ENCODE data around the gene ZNF664. TPM values are rescaled to one million over a fixed set of nuclear protein-coding genes. Genes with fewer than 3 reads are reported as not detected.

Gene ZNF664
- 57.8 and 60.9 TPM in 2 replicates for total RNA-seq (2013; cell fraction: nucleolus; rRNA removed)
- 22.4 and 26.6 TPM in 2 replicates for total RNA-seq (2014; rRNA removed)
- total RNA-seq (2014; rRNA removed; fragmentation: Illumina TruSeq; extraction: Trizol) = 45.1 and 47.8 TPM in 2 replicates
- 51.0 and 59.3 TPM in 2 replicates for total RNA-seq (2021)
- 17.2 TPM for polyA plus RNA-seq (2011; ENCODE audit: low read depth)
- 53.2 and 67.8 TPM in 2 replicates for polyA plus RNA-seq (2011; rRNA removed)
- 29.8 and 30.4 TPM in 2 replicates for polyA plus RNA-seq (2011; cell fraction: cytosol; rRNA removed)
- polyA plus RNA-seq (2011; cell fraction: nucleus; rRNA removed) = 39.7 and 43.6 TPM in 2 replicates
- 26.4 and 27.4 TPM in 2 replicates for polyA plus RNA-seq (2012)
- 65.6 and 70.4 TPM in 2 replicates for polyA plus RNA-seq (2014; fragmentation: Illumina TruSeq; extraction: Trizol)
- 1 to 10 TPM; 1.8 to 8.5 TPM for polyA plus RNA-seq (2014; fragmentation: Nextera tagmentation; extraction: Ambion mirVana)
- polyA plus RNA-seq (2014; rRNA removed) = 30.0 and 39.2 TPM in 2 replicates
- polyA plus RNA-seq (2016; fragmentation: Nextera tagmentation; extraction: Ambion mirVana) = 10 to 100 TPM; 18.3 to 21.6 TPM
- polyA minus RNA-seq (2011; rRNA and poly(A)+ RNA removed) = 31.5 and 33.5 TPM in 2 replicates
- 9.9 and 13.8 TPM in 2 replicates for polyA minus RNA-seq (2011; cell fraction: cytosol; rRNA and poly(A)+ RNA removed)
- 37.7 and 52.3 TPM in 2 replicates for polyA minus RNA-seq (2011; cell fraction: nucleus; rRNA and poly(A)+ RNA removed)
- Bru-seq, nascent RNA = percentile 86 among the genes with signal in this experiment
- percentile 99 among the genes with signal in this experiment for BruChase-seq, experiment 1, labeled RNA remaining after a 6-hour chase
- BruChase-seq, experiment 2, labeled RNA remaining after a 2-hour chase = percentile 99 among the genes with signal in this experiment
- long read RNA-seq, experiment 1, full-length matches to known transcripts = 2 of 3 reads
- long read RNA-seq, experiment 1, partial matches to known transcripts = 0 of 3 reads
- long read RNA-seq, experiment 1, other reads (novel, unspliced or antisense) = 1 of 3 reads
- long read RNA-seq, experiment 2, partial matches to known transcripts = 0 of 8 reads
- long read RNA-seq, experiment 2, other reads (novel, unspliced or antisense) = 5 of 8 reads

GRCh38 chr12:123972457-123973401 lies at the start of gene ZNF664, which contains the start of gene CCDC92:
ZNF664 (plus strand) TSS chr12:123973215; CDS start chr12:124012145, 38,930 bp downstream.
CCDC92 (minus strand) TSS chr12:123972831; CDS start chr12:123944305, 28,526 bp downstream.
- in situ Hi-C loops (cut with MboI) = no loop called here
- WGBS (ENCODE audit: insufficient coverage, insufficient replicate concordance, low lambda C conversion rate, missing lambda C conversion rate) = 0% methylated on average over 34 of the region's 138 CpGs
- peak; percentile 47; the same call in 1 of the 2 replicates for TF ChIP-seq TAF1 (IDR thresholded peaks at IDR 0.05; ENCODE audit: borderline replicate concordance, low read depth, low read length)
- TF ChIP-seq POLR2A (IDR thresholded peaks at IDR 0.05; ENCODE audit: low read depth, low read length) = peak; percentile 75
- TF ChIP-seq RAD21 (IDR thresholded peaks at IDR 0.05; ENCODE audit: insufficient read depth, low read depth, low read length) = no peak
- 0 out of 2 replicates have a peak, but pooled peaks have one; percentile 25 for TF ChIP-seq POLR2AphosphoS5 (IDR thresholded peaks at IDR 0.05; ENCODE audit: low read length)
- TF ChIP-seq RB1 (IDR thresholded peaks at IDR 0.05; ENCODE audit: borderline replicate concordance) = peak; percentile 28; the same call in 1 of the 2 replicates
- TF ChIP-seq TCF3 (IDR thresholded peaks at IDR 0.05; ENCODE audit: borderline replicate concordance, insufficient read depth, low read depth, low read length) = 0 out of 2 replicates have a peak, but pooled peaks have one; percentile 29
- TF ChIP-seq MEF2A (IDR thresholded peaks at IDR 0.05; ENCODE audit: insufficient read depth, low read depth, low read length) = 0 out of 2 replicates have a peak, but pooled peaks have one; percentile 13
- TF ChIP-seq NRF1 (conservative IDR thresholded peaks at IDR 0.05; ENCODE audit: low read depth, low read length) = peak; percentile 71
- TF ChIP-seq EGR1 (IDR thresholded peaks at IDR 0.05; ENCODE audit: borderline replicate concordance in 1 of 2, low read depth in 2 of 2, low read length in 2 of 2) = peak in 1 of 2 experiments; percentile 90; a peak in 2 of 3 replicates
- TF ChIP-seq LARP7 (IDR thresholded peaks at IDR 0.05) = peak; percentile 64; the same call in 1 of the 2 replicates
- TF ChIP-seq NKRF (conservative IDR thresholded peaks at IDR 0.05) = peak; percentile 69
- peak; percentile 64; the same call in 1 of the 2 replicates for TF ChIP-seq BACH1 (IDR thresholded peaks at IDR 0.05; ENCODE audit: borderline replicate concordance)
- no peak for TF ChIP-seq ZBED1 (IDR thresholded peaks at IDR 0.05; ENCODE audit: borderline replicate concordance)

More at GRCh38 chr12:123972457-123973401, at the start of gene ZNF664, which contains the start of gene CCDC92:
- ChIA-PET CTCF (interaction anchor here (0.5 to 1.5 kb wide), 2 partner anchors 70 to 371 kb away, joined by 3 read pairs; partner anchors contain the start of gene DDX55), RAD21 (ENCODE audit: unreplicated experiment) (no interaction called here), SMC1A (ENCODE audit: uncharacterized antibody, unreplicated experiment) (no interaction called here), POLR2A (no interaction called here)
- peak; percentile 56 for DNase-seq (ENCODE audit: low read depth, low spot score)
- no peaks in the 10 kb centered on the region; the same call in 1 of the 2 replicates for H3K4me1 ChIP-seq (ENCODE audit: control insufficient read depth, insufficient read depth, low read length)
- intact Hi-C loops (cut with micrococcal nuclease; ENCODE audit: unreplicated experiment) = no loop called here
- H3K9me3 ChIP-seq (replicated peaks; ENCODE audit: control insufficient read depth, insufficient read depth, low read length) = no peaks in the 10 kb centered on the region
- peak within 1 kb of the TSS; percentile 61 for H2AFZ ChIP-seq (ENCODE audit: control insufficient read depth, low read depth, low read length)
- H3K79me2 ChIP-seq (ENCODE audit: control insufficient read depth, insufficient read depth, low read length) = peaks cover 14% of the 10 kb centered on the region
- H4K20me1 ChIP-seq (ENCODE audit: control insufficient read depth, insufficient read depth) = no peaks in the 10 kb centered on the region
- ATAC-seq = peak; percentile 89
- H3K36me3 ChIP-seq (ENCODE audit: control insufficient read depth in 2 of 2, insufficient read depth in 2 of 2, low read length in 1 of 2) = peaks cover 0 to 7% of the 10 kb centered on the region in 2 experiments; a peak in 3 of 4 replicates
- no peaks in the 10 kb centered on the region for H3K27me3 ChIP-seq (replicated peaks in 1 of 2; ENCODE audit: control insufficient read depth in 2 of 2, insufficient read depth in 2 of 2, low read length in 1 of 2)
- H3K4me2 ChIP-seq (ENCODE audit: control insufficient read depth, insufficient read depth) = peak within 1 kb of the TSS; percentile 97
- peak within 1 kb of the TSS; percentile 80 for H3K4me3 ChIP-seq
- peak within 1 kb of the TSS; percentile 61 for H3K27ac ChIP-seq (ENCODE audit: control insufficient read depth, insufficient read depth)
- BruUV-seq (replicated peaks) = no TSS peak
- peak within 1 kb of the TSS; percentile 64 for H3K9ac ChIP-seq (ENCODE audit: control insufficient read depth, insufficient read depth, low read length)
- FAIRE-seq = peak; percentile 35

All from GM12878 (cell line).